Coronary artery (tissue), 2 donors: ENCODE measurements around the gene LAMB4.

Experiments
- DNase-seq: peaks from one replicate; pipeline ENCODE4 v3.0.0-alpha.2; 2017; ENCODE audit warnings: low spot score
- H3K27ac ChIP-seq, 2 donors: fragments of 200-600 bp; sonication (generic); one replicate each; pipeline ENCODE4 v1.5.1; 2016 to 2019
- H3K4me3 ChIP-seq: fragments of 200-600 bp; sonication (generic); 2 replicates; pipeline ENCODE4 v1.5.1; 2016; ENCODE audit warnings: mild to moderate bottlenecking, moderate library complexity
- TF ChIP-seq, protein P1 (sequence below): fragments of 200-600 bp; sonication (generic); IDR thresholded peaks from one replicate; pipeline ENCODE4 v1.5.1; 2019; ENCODE audit warnings: antibody characterized with exemption

Gene LAMB4

DNA sequence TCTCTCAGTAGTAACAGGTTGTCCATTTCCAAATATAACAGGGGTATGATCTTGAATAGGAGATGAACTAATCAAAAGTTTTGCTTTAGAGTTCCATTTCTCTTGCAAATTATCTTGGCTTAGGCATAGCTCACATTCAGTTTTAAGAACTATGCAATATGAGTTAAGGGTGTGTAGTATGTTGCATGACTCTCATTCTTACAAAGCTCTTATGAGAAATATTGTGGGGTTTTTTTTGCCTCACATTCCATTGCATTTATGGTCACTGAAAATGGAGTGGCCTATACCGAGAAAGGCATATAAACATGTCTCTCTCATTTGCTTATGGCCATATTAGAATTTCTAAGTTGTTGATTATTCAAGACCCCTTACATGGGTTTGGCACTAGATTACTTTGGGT, 78.7 kb downstream of the LAMB4 start:
- Histone ChIP-seq H3K27ac (no peak overlapping the region), H3K4me3 (no peak overlapping the region)
- no peak for DNase-seq
- TF ChIP-seq, protein P1, sequence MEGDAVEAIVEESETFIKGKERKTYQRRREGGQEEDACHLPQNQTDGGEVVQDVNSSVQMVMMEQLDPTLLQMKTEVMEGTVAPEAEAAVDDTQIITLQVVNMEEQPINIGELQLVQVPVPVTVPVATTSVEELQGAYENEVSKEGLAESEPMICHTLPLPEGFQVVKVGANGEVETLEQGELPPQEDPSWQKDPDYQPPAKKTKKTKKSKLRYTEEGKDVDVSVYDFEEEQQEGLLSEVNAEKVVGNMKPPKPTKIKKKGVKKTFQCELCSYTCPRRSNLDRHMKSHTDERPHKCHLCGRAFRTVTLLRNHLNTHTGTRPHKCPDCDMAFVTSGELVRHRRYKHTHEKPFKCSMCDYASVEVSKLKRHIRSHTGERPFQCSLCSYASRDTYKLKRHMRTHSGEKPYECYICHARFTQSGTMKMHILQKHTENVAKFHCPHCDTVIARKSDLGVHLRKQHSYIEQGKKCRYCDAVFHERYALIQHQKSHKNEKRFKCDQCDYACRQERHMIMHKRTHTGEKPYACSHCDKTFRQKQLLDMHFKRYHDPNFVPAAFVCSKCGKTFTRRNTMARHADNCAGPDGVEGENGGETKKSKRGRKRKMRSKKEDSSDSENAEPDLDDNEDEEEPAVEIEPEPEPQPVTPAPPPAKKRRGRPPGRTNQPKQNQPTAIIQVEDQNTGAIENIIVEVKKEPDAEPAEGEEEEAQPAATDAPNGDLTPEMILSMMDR: no peak

DNA sequence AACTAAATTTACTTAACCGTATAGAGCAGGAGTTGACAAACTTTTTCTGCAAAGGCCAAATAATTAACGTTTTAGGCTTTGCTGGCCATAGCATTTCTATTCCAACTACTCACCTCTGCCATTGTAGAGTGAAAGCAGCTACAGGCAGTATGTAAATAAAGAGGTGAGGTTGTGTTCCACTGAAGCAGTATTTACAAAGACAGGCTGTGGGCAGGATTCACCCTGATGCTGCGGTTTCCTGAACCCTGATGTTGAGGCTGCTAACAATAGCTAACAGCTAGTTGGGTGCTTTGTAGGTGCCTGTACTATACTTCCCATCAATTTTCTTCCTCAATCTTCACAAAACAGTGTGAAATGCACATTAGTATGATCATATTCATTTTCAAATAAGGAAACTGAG, 80.2 kb downstream of the LAMB4 start:
- TF ChIP-seq, protein P1: no peak
- no peak for DNase-seq
- Histone ChIP-seq H3K27ac (no peak overlapping the region), H3K4me3 (no peak overlapping the region)

DNA sequence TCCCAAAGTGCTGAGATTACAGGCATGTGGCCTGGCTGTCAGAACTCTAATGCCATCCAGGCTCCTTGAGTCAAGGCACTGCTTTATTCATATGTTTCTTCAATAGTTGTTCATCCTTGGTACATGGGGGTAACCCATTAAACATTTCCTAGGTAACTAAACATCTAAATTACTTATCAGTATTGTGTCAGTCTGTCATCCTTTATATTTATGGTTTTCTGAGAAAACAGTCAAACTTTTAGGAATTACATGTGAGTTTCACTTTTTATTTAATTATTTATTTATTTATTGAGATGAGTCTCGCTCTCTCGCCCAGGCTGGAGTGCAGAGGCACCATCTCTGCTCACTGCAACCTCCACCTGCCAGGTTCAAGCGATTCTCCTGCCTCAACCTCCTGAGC, 81.7 kb downstream of the LAMB4 start:
- Histone ChIP-seq H3K27ac (no peak overlapping the region), H3K4me3 (no peak overlapping the region)
- TF ChIP-seq, protein P1: no peak
- no peak for DNase-seq

DNA sequence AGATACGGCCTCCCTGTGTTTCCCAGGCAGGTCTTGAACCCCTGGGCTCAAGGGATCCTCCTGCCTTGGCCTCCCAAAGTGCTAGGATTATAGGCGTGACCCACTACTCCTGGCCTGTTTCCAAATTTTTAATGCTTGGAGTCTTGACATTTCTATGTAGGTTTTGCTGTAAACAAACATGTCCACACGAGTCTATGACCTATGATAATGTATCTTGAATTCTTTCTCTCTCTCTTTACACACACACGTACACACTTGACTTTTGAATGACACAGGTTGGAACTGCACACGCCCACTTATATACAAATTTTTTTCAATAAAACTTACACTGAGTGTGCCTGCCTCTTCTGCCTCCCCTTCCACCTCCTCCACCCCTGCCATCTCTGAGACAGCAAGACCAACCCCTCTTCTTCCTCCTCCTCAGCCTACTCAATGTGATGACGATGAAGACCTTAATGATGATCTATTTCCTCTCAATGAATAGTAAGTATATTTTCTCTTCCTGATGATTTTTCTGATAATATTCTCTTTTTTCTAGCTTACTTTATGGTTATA, 83.1 kb downstream of the LAMB4 start:
- TF ChIP-seq, protein P1: no peak
- no peak overlapping the region for H3K4me3 ChIP-seq
- DNase-seq: no peak
- no peak overlapping the region for H3K27ac ChIP-seq

DNA sequence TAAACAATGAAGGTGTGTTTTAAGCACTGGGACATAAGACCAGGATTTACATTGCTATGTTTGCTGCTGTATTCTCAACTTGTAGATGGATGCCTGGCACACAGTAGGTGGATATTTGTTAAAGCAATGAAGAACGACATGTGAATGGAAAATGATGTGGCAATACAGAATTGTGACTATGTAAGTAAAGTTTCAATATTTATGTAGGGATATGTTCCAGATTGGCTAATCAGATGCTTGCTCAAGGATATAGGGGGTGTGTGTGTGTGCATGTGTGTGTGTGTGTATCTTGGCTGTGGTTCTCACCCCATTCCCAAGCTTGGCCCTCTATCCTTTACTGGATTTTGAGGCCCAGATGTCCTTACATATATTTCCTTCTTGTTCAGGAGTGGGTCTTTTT, 84.5 kb downstream of the LAMB4 start:
- Histone ChIP-seq H3K27ac (no peak overlapping the region), H3K4me3 (no peak overlapping the region)
- TF ChIP-seq, protein P1: no peak
- no peak for DNase-seq

DNA sequence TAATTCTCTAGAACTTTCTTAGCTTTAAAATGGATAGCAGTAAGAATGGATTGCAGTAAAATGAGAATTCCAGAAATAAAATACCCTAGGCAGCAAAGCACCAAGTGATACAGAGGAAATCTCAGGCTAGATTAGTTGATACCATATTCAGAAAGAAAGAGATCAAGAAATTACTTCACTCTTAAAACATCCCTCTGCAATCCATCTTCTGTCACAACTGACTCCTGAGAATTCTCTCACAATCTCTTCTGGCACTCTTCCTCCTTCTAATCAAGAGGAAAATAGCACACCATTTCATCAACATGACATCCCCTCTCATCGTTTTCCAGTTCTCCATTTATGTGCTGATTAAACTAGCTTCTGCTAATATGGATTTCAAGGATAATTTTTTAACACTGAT, 85.0 kb downstream of the LAMB4 start:
- DNase-seq: no peak
- Histone ChIP-seq H3K4me3 (no peak overlapping the region), H3K27ac (no peak overlapping the region)
- TF ChIP-seq, protein P1: no peak

DNA sequence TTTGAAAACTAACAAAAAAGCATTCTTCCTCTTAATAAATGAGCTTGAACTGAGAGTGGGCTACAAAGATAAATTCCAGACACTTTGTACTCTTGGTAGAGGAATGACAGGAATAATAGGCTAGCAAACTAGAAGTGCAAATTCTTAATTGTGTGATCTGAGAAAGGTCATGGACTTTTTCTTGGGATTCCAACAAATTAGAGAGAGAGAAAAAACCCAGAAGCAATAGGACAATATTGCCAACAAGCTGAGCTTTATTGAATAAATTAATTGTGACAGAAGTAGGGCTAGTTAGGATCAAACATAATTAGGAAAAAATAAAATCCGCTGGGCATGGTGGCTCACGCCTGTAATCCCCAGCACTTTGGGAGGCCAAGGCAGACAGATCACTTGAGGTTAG, 85.8 kb downstream of the LAMB4 start:
- DNase-seq: no peak
- Histone ChIP-seq H3K4me3 (no peak overlapping the region), H3K27ac (no peak overlapping the region)
- TF ChIP-seq, protein P1: no peak
